Cortex of kidney (tissue), 1 donor: ENCODE data around the gene MPC2.
"Not testable (repeated sequence)": the region's sequence is repeated elsewhere in the genome, so short reads cannot be mapped to it uniquely, and the experiment has no call there.

Experiments
- DNase-seq: peaks from one replicate; lab custom pipeline; 2025; lab: John Stamatoyannopoulos, UW

Gene MPC2

GRCh38 chr1:167934426-167935215, 2.3 kb downstream of the MPC2 start:
- no peak for DNase-seq

DNA sequence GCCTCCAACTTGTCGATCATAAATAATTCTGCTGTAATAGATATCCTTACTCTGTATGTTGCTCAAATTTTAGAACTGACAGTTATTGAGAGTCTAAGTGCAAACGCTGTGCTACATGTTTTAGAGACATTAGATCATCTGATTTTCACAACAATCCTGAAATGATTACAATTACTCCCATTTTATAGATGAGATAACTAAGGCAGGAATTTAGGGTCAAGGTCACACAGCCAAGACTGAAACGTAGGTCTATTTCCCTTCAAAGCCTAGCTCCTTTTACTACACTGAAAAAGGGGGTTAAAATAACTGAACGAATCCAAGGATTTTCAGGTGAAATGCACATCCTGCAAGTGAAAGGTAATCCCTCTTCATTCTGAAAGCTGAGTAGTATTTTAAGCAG, 3.1 kb downstream of the MPC2 start:
- no peak for DNase-seq

DNA sequence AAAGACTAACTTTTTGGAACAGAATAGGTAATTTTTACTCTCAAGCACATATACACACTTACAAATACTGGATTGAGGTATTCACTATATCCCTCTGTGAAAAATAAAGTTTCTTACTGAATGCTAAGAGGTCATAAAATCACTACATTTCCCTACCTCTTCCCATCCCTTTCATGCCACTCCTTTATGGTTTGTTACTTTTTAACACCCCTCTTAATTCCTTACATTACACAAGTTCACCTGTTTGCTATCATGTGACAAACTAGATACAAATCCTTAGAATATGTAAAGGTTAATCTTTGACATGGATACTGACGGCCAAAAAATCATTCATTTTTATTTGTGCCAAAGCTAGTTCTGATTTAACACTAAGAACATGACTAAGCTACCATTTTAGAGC, 7.1 kb downstream of the MPC2 start:
- no peak for DNase-seq

DNA sequence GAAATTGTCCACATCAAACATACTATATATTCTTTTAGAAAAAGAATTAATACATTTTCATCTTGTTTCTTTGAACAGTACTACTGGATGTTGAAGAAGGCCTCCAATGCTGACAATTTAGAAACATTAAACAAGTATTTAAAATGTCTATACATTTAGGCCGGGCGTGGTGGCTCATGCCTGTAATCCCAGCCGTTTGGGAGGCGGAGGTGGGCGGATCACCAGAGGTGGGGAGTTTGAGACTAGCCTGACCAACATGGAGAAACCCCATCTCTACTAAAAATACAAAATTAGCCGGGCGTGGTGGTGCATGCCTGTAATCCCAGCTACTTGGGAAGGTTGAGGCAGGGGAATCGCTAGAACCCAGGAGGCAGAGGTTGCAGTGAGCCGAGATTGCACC, 8.0 kb downstream of the MPC2 start:
- not testable (repeated sequence) for DNase-seq

- DNase-seq, result no peak
Measured at GRCh38 chr1:167928457-167928852, 8.4 kb downstream of the MPC2 start.

DNA sequence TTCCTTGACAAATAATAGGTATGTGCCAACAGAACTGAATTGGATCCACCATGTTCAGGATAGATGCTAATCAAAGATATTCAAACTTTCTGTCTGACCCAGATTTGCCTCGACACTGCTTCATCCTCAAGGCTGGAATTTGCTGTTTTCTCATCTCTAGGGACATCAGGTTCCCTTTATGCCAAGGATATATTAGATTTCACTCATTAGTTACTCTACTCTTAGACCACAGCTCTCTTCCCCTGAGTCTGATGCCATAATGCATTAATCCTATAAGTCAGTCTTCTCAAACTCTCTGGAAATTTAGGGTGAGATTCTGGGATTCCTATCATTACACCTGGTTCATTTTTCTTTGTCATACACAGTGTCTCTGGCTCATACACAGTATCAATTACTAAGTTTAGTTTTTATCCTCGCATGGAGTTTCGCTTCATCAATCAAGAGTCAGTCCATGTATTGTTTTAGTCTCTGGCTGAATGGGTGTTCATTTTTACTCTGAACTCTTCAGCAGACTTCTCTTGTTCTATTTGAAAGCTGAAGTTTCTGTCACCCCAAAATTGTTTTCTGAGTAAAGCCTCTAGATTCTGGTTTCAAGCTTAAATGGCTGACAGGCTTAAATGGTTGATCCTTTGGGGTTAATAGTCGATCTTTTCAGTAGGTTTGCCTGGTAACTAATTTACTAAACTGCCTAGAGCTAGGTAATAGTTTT, 9.7 kb downstream of the MPC2 start:
- DNase-seq, result no peak

- no peak for DNase-seq
Measured at GRCh38 chr1:167926486-167926997, 10.3 kb downstream of the MPC2 start.

- no peak for DNase-seq
Measured at GRCh38 chr1:167924543-167925231, 12.2 kb downstream of the MPC2 start.

- DNase-seq, result no peak
Measured at GRCh38 chr1:167924102-167924501, 12.8 kb downstream of the MPC2 start.

DNA sequence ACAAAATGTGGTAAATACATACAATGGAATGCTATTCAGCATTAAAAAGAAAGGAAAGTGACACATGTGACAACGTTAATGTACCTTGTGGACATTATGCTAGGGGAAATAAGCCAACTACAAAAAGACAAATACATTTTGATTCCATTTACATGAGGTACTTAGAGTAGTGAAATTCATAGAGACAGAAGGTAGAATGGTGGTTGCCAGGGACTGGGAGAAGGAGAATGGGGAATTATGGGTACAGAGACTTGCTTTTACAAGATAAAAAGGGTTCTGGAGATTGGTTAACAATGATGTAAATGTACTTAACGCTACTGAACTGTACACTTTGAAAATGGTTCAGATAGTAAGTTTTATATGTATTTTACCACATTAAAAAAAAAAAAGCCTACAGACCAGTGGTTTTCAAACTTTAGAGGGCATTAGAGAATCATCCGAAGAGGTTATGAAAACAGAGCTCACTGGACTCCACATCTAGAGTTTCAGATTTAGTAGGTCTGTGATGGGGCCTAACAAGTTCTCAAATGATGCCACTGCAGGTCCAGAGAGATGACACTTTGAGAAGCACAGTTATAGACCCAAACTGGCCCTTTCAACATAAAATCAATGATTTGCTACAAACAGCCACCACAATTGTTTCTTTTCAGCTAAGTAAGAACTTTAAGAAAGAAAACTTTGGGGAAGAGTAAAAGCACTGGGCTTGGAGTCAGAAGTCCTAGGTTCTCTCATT, 13.4 kb downstream of the MPC2 start:
- DNase-seq, result no peak

DNA sequence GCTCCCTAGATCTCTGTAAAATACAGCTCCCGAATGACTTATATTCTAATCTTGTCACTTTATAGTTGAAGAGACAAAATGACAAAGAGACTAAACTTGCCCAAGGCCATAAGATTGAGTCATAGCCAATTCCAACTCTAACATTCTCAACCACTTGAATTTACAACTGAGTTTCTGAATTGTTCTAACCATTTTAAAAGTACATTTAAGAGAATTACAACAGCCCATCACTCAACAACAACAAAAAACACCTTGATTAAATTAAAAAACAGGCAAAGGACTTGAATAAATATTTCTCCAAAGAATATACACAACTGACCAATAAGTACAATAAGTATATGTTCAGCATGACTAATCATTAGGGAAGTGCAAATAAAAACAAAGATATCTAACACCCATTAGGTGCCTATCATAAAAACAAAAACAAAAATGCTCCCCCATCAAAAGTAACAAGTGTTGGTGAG, 14.2 kb downstream of the MPC2 start:
- DNase-seq, result no peak

GRCh38 chr1:167922023-167922422, 14.8 kb downstream of the MPC2 start:
- no peak for DNase-seq

DNA sequence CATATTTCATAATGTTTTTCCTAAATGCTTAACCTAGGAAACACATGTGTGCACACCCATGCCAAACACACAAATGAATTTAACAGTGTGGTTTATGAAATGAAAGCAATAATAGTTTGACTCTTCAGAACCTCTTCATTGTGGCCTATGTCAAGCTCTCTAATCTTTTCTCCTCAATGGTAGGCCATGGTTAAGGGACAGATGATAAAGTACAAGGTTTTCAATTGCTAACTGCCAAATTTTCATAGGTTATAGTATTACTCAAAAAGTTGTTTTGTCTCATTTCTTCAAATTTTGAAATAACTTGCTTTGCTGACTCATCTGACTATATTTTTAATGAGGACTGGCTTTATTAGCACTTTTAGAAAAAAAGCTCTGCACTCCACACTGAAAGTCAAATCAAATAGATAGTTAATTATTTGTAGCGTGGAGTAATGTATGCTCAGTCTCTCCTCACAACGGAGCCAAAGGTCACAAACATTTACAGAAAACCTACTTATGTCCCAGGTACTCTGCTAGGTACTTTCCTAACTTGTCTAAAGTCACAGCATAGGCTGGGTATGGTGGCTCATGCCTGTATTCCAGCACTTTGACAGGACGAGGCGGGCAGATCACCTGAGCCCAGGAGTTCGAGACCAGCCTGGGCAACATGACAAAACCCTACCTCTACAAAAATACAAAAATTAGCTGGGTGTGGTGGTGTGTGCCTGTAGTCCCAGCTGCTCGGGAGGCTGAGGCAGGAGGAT, 19.9 kb downstream of the MPC2 start:
- DNase-seq, result no peak

DNA sequence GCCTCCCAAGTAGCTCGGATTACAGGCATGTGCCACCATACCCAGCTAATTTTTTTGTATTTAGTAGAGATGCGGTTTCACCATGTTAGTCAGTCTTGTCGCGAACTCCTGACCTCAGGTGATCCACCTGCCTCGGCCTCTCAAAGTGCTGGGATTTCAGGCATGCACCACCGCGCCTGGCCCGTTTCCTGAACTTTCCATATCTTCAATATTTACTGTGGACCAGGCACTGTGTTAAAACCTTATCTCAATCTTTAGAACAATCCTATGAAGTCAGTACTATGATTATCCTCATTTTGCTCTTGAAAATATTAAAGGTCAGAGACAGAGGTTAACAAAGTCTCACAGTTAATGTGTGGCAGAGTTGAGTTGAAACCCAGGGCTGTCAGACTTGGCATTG, 21.3 kb downstream of the MPC2 start:
- DNase-seq, result no peak

DNA sequence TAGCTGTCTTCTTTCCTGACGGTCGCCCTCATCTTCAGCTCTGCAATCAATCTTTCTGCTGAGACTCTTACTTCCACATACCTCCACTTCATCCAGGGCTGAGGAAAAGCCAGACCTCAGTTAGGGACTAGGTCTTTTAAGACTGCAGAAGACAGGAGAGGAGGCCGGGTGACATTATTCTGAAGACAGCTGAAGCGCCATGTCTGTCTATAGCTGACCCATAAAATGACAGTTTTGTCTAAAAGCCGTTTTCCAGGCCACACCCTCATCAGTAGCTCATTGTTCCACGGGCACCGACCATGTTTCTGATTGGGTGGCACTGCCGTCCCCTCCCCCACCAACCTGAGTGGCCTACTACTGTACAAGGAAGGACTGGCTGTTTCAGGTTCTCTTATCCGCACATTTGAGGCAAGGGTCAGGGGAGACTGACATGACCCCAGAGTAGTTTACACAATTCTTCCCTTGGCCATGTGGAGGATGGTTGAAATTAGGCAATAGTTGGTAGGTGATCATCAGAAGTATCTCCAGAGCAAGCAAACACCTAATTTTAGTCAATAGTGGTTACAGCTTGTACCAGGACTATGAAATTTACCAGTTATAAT, 22.9 kb downstream of the MPC2 start, which contains the start of gene ADCY10:
Gene ADCY10 (minus strand): TSS at position 240 of the 602 bp plus-strand sequence. CDS start 8,994 bp downstream, outside the sequence.
- no peak for DNase-seq

DNA sequence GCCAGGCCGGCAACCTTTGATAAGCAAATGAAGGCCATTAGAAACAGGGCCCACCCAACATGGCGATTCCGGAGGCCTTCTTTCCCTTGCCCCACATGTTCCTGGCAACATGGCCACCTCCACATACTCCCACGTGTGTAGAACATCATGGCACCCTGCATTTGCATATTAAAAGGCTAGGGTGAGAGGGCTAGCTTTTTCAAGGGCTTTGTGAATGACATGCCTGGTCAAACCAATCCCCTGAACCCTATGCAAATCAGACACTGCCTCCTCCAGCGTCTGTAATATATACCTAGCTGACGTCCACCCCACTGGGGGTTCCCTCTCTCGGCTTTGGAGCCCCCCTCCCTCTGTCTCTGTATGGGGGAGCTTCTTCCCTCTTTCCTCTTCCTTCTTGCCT, 24.6 kb downstream of the MPC2 start:
- no peak for DNase-seq

DNA sequence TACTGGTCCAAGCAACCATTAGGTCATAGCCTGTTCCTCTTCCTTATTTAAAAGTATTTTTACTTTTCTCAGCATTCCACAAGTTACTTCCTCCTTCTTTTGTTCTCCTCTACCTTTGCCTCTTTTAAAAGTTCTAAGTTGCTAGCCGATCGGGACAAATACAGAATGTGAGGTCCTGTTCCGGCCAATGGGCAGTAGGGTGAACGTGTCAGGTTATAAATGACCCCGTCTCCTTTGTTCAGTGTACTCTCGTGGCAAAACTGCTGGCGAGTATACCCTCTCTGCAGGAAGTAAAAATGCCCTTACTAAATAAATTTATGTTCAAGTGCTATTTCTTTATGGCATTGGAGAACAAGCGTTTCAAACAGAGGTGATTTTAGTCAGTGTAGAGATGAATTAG, 25.5 kb downstream of the MPC2 start:
- no peak for DNase-seq

GRCh38 chr1:167910530-167910929, 26.3 kb downstream of the MPC2 start:
- DNase-seq, result no peak

GRCh38 chr1:167909691-167910180, 27.1 kb downstream of the MPC2 start:
- no peak for DNase-seq

DNA sequence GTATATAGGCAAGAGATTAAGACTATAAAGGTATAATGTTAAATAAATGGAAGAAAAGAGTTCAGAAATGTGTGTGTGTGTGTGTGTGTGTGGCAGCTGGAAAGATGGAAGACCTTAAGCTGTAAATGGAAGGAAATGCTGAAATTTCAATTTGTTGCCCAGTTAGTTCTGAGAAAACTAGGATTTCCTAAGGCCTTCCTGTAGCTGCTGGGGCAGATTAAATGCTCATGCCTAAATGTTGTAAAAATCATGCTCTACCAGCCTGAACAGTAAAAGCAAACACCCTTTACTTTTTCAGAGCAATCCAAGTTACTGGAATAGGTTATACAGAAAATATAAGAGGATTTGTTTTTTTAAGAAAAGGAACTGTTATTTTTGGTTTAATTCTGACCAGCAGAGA, 31.2 kb downstream of the MPC2 start:
- no peak for DNase-seq

DNA sequence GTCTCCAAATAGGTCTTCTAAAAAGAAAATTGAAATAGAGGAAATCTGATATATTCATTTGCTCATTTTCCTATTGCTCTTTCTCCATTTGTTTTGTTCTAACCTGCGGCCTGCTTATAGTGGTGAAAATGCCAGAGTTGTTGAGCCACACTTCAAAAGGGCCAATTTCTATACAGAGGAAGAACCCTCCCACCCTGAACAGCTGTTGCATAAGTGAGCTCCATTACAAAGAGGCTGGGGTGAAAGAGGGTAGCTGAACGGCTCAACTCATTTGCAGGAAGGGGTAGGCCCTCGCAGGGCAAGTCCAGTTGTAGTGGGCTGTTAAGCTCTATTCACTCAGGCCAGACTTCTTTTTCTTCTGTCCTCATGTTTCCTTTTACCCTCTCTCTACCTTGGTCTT, 31.7 kb downstream of the MPC2 start:
- DNase-seq, result no peak
